Activated CD4-positive, alpha-beta T cell treated with anti-CD3 and anti-CD28 coated beads for 4 hours (primary cell): Measurements from ENCODE around the gene PPARGC1A.

Source experiments
- DNase-seq, 2 donors: peaks; one replicate each; pipeline ENCODE4 v3.0.0-alpha.2; 2020

PPARGC1A gene

DNA sequence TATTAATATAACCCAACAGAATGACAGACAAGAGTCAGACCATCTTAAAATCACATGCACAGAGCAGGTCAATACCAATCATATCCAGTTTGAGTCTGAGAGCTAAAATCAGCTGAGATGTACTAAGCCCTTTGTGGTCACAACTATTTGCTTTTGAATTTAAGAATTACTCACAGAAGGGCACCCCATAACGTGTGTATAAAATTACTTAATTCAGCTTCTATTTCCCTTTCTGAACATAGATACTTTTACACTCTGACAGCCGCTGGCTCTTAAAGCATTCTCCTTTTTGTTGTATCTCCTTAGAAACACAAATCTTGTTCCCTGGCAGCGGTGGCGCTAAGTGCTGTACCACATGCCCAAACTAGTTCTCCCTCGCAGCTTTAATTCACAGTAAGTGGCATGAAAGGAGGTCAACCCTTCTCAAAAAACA, 14.8 kb upstream of the PPARGC1A start:
- no peak for DNase-seq

DNA sequence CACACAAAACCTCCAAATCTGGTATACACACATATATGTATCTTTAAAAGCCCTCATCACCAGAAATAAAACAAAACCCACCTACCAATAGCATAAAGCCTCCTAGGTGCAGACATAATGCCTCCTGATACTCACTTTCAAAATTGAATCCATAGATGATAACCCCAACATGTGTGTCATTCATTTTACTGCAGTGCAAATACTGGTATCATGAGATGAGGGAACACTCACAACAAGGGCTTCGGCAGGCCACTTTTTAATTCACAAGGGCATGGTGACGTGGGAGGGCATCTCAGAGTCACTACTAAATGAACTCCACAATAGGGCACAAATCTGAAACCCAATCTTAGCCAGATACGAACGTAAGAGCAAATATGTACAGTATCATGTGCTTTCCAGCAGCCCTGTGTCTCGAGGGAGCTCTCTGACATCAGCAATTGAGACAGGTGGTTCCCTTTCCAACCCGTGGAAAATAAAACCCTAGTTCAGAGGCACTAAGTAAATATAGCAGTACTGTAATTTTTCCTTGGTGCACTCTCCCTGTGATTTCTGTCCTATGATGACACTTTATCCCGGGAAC, 14.1 kb upstream of the PPARGC1A start:
- DNase-seq: no peak

DNA sequence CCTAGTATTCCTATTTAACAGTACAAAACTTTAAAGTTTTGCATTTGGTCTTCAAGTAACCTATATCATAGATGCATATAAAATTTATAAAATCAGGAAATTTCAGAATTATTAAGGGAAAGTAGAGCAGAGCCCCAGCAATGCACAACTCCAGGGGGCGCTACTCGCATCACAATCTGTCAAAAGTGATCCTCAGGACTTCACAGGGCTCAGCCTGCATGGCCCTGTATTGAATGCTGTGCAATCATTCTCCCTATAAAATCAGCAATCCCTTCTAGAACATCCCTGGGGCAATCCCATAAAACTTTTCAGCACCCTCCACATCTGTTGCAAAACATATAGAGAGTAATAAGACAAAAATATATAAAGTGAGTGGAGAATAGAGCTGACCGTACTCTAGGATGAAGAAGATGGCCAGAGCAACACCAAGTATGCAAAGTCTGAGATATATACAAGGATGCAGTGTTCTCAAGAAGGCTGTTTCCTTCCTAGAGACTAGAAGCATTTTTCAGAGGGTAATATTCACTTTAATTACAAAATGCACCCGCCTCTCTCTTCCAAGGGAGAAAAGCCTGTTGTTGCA, 12.5 kb upstream of the PPARGC1A start:
- no peak for DNase-seq

GRCh38 chr4:23900636-23901035, 10.8 kb upstream of the PPARGC1A start:
- no peak for DNase-seq

DNA sequence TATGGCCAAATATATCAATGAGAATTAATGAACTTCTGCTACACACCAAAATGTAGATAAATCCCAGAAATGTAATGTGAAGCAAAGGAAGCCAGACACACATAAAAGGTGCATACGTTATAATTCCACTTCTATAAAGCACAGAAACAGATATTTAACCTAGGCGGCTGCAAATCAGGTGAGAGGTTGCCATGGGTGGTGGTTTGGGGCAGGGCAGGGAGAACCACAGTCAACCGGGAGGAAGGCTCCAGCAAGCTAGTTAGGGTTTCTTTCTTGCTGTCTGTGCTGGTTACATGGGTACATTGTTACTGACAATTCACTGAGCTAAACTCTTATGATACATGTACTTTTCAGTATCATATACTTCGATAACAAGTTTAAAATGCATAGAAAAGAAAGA, 9.7 kb upstream of the PPARGC1A start:
- DNase-seq: no peak

DNA sequence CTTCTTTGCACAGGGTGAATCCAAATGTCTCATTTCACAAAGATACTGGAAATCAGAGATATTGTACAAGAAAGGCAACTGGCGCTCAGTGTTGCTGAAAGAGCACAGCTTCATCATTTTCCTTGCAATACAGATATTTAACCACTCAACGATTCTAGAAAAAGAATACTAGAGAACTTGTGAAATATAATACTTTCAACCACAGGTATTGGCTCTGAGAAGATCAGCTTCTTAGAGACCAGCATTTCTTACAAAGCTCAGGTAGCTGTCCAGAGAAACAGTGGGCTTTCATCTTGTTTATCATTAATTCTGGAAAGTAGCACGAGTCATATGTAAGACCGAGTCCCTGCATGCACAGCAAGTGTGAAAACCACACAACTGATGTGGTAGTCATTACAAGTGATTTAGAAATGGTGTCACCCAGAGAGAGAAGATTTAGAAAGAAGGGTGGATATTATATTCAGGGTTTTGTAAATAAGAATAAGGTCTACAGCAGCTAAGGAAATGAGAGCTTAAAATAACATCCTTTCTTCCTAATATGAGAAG, 7.8 kb upstream of the PPARGC1A start:
- no peak for DNase-seq

- DNase-seq: no peak
Measured at GRCh38 chr4:23894021-23894420, 4.2 kb upstream of the PPARGC1A start.

GRCh38 chr4:23891064-23891421, 1.2 kb upstream of the PPARGC1A start:
- no peak for DNase-seq

DNA sequence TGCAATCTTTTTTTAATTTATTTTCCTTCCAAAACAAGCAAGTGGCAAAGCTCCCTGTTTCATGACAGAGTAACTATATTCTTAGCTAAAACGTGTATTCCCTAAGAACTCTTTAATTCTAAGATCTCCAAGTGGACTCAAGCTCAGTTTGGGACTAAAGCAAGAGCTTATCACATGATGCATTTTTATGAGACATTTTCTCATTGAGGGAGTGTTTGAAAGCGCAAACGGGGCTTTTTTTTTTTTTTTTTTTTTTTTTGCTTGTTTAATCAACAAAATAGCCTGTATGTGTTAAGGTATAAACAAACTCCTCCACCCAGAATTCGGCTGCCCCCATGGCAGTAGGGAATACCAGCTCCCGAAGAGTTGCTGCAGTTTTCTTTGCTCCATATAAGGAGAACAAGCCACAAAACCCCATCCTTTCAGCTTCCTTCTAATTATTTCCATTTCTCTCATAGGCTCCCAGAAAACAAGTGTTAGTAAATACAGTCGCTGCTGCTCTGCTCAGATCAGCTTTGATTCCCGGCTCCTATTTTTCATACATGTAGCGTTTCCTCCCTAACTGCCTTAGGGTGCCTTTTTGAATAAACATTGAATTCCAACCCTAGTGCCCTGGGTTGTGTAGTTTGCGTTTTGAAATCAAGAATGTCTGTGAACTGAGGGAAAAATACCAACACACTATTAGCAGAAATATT, 669 bp upstream of the PPARGC1A start:
- DNase-seq: no peak

DNA sequence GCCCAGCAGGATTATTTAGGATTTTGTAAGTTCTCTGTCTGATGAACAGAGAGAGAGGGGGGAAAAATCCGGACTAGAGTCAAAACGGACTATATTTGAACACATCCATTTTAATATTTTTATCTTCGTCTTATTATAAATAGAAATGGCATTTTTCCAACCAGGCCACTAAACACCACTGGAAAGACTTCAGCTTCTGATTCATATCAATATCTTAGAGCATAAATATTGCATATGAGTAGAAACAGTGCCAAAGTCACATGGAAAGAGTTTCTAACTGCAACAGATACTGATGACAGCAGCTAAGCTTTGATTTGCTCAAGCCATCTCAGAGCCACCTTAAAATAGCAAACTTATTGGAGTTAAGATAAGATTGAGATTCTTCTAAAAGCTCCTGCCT, 456 bp downstream of the PPARGC1A start:
- no peak for DNase-seq

GRCh38 chr4:23888421-23889319, 1.2 kb downstream of the PPARGC1A start:
- no peak for DNase-seq

GRCh38 chr4:23887989-23888388, 1.9 kb downstream of the PPARGC1A start:
- DNase-seq: no peak

- no peak for DNase-seq
Measured at GRCh38 chr4:23887173-23887572, 2.7 kb downstream of the PPARGC1A start.

GRCh38 chr4:23885943-23886590, 3.8 kb downstream of the PPARGC1A start:
- DNase-seq: no peak

- no peak for DNase-seq
Measured at GRCh38 chr4:23884741-23885140, 5.1 kb downstream of the PPARGC1A start.

- DNase-seq: no peak
Measured at GRCh38 chr4:23884261-23884660, 5.6 kb downstream of the PPARGC1A start.

DNA sequence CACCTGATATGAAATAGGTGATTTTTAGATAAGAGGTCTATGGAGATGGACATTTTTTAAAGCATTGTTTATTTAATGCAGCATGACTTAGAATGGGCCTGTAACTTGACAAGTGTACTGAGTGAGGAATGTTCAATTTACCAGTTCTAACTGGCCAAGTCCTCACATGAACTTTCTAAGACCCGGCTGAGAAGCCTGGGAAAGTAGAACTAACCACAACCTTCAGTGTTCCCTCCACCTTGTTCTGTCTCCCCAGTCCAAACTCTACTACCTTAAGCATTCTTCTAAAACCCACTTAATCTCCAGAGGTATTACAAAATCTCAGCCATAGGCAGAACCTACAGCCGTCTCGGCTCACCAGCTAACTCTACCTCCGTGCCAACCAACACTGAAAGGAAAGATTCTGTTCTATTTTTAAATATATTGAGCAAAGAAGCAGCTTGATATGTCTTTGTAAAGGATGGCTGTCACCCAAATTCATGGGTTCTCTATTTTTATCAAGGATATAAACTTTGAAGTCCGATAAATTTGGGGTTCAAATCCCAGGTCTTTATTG, 6.8 kb downstream of the PPARGC1A start:
- no peak for DNase-seq

DNA sequence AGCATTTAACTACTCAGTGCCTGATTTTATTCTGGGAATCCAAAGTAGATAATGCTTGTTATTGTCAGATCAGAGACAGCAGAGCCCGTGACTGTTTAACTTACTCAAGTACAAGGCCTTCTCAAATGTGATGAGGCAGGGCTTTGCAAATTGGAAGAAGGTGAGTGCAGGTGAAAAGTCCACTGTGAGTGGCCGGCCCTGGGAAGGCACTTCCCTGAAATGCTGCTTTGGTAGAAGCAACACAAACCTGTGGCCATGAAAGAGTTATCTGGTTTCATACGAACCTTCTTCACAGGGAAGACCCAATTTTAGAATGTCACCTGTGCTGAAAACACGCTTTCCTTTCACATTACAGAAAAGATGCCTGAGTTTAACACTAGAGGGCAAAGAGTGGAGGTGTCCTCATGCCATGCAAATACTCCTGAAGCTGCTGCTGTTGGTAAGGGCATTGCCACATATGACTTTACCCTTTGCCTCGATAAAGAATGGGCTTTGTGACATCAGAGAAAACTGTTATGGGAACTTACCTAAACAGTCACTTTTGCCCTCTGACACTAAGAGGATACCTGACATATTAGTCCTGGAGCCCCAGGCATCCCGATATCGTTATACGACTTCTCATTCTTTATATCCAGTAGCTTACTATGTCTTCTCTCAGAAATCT, 8.0 kb downstream of the PPARGC1A start:
- no peak for DNase-seq

GRCh38 chr4:23881052-23881501, 8.8 kb downstream of the PPARGC1A start:
- no peak for DNase-seq

DNA sequence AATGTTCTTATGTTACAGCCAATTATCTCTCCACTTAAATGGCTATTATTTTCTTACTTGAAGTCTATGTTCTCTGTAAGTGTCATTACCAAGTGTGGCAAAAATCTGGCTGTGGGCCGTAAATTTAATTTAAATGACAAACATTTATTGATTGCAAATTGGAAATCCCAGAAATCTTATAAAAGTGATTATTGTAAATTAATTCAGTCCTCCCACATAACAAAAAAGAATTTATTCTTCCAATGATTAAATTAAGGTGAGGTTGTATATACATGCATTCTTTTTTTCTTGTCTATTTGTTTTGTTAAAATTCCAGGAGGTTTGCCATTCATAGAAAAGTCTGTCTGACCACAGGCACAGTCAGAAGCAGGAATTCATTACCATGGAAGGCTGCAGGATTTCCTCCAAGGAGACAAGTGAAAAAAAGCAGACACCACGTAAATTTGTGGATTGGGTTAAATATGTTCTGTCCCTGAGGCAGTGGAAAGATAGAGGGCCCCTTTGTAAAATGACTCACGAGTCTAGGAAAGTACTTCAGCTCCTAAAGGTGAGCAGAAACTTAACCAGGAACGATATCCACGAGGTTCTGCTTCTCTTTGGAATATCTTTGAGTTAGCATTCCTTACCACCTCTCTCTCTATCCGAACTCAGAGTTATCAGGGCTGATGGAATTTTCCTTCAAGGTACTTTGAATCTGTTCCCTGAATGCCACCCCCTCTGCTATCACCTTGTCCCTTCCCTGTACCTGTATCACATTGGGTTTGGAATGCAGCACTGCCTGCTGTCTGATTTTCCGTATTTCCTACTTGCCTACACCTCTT, 10.7 kb downstream of the PPARGC1A start:
- no peak for DNase-seq
